Stomach (tissue), 9 donors: ENCODE results near the gene ATP12A. TPM values are rescaled to one million over a fixed set of nuclear protein-coding genes. Genes with fewer than 3 reads are reported as not detected.
A peak's percentile ranks its signal among the peaks of the same experiment; 100 is the strongest.

Source experiments
- DNase-seq, 2 donors: peaks; one replicate each; pipeline versions ENCODE4 v3.0.0 to v3.0.0-alpha.2; 2013 to 2019
- H3K27ac ChIP-seq, 5 donors: fragments of 200-600 bp in 4 of 5; sonication (generic) in 4 of 5; one replicate each; pipeline ENCODE4 v1.5.1; 2013 to 2019; ENCODE audit warnings: mild to moderate bottlenecking in 1 of 5, moderate library complexity in 1 of 5
- H3K27me3 ChIP-seq, 3 donors: fragments of 200-600 bp; sonication (generic); one replicate each; pipeline ENCODE4 v1.5.1; 2017 to 2019; ENCODE audit warnings: mixed run types in 1 of 3
- H3K36me3 ChIP-seq, 4 donors: fragments of 200-600 bp; sonication (generic); 1 replicate in 3 of 4; 2 replicates in 1 of 4; pipeline ENCODE4 v1.5.1; 2016 to 2019
- H3K4me1 ChIP-seq, 4 donors: fragments of 200-600 bp; sonication (generic); one replicate each; pipeline ENCODE4 v1.5.1; 2016 to 2019
- H3K4me3 ChIP-seq, 4 donors: fragments of 200-600 bp; sonication (generic) in 3 of 4; one replicate each; pipeline ENCODE4 v1.5.1; 2016 to 2019; ENCODE audit warnings: mild to moderate bottlenecking in 1 of 4
- H3K9me3 ChIP-seq, 4 donors: fragments of 200-600 bp; sonication (generic); one replicate each; pipeline ENCODE4 v1.5.1; 2016 to 2019
- EP300 ChIP-seq: sonication (generic); formaldehyde crosslinking; IDR thresholded peaks from one replicate; pipeline ENCODE4 v1.6.1; 2017; ENCODE audit warnings: antibody characterized with exemption
- POLR2A ChIP-seq, 4 donors: fragments of 450-650 bp; IDR thresholded peaks; one replicate each; pipeline ENCODE4 v1.6.1; 2016; ENCODE audit warnings: antibody characterized with exemption in 4 of 4, control low read depth in 2 of 4, mild to moderate bottlenecking in 1 of 4, moderate library complexity in 1 of 4
- POLR2AphosphoS5 ChIP-seq, 3 donors: sonication (generic); formaldehyde crosslinking; IDR thresholded peaks; one replicate each; pipeline ENCODE4 v1.6.1; 2016; ENCODE audit warnings: antibody characterized with exemption in 3 of 3
- WGBS, 5 donors: extraction: QIAGEN DNeasy Blood & Tissue Kit in 3 of 5; methylation state at CpG; one replicate each; pipeline versions ENCODE4 v1.1.5 to v1.1.7; 2013 to 2018; 5-methylcytosine and 5-hydroxymethylcytosine counted together
- intact Hi-C: fragments of 100-400 bp; cut with DNase I; formaldehyde crosslinking; loops from one replicate; pipeline ENCODE4 v1.15.1; 2023; ENCODE audit warnings: low total_unique reads
- polyA plus RNA-seq, 3 donors: library from polyadenylated mRNA; stranded (reverse); fragments of 200-250 nt; gene quantifications; one replicate each; pipeline ENCODE4 v1.2.3, GENCODE V29; 2013
- total RNA-seq, 5 donors: library from RNA; depleted of rRNA; stranded (reverse); fragments of >200 nt; gene quantifications; one replicate each; pipeline versions ENCODE4 v1.1.0 to v1.2.3, GENCODE V29; 2014 to 2016
- TF ChIP-seq, protein P1 (sequence below), 7 experiments: fragments of 450-650 bp in 4 of 7; fragments of 200-600 bp in 3 of 7; sonication (generic) in 3 of 7; IDR thresholded peaks; one replicate each; pipeline ENCODE4 v1.5.1; 2016 to 2019; ENCODE audit warnings: antibody characterized with exemption in 7 of 7, control low read depth in 2 of 7, mild to moderate bottlenecking in 1 of 7
- donor health status: healthy with polysubstance abuse.
- donor health status: Bipolar disorder and iron deficiency.
- donor health status: healthy.

ATP12A gene
- total and polyA plus RNA-seq, 8 donors = 0.08 TPM; not detected in 7

- Histone ChIP-seq H3K4me1 (peaks cover 0 to 15% (median 2%) of the 10 kb centered on the region in 4 donors), H3K9me3 (no peaks in the 10 kb centered on the region), H3K27me3 (peaks cover 0 to 40% (median 0%) of the 10 kb centered on the region in 3 donors), H3K36me3 (no peaks in the 10 kb centered on the region), H3K4me3 (no peak overlapping the region), H3K27ac (no peak overlapping the region)
- no peak for TF ChIP-seq POLR2A (IDR thresholded peaks at IDR 0.05)
- TF ChIP-seq, protein P1, sequence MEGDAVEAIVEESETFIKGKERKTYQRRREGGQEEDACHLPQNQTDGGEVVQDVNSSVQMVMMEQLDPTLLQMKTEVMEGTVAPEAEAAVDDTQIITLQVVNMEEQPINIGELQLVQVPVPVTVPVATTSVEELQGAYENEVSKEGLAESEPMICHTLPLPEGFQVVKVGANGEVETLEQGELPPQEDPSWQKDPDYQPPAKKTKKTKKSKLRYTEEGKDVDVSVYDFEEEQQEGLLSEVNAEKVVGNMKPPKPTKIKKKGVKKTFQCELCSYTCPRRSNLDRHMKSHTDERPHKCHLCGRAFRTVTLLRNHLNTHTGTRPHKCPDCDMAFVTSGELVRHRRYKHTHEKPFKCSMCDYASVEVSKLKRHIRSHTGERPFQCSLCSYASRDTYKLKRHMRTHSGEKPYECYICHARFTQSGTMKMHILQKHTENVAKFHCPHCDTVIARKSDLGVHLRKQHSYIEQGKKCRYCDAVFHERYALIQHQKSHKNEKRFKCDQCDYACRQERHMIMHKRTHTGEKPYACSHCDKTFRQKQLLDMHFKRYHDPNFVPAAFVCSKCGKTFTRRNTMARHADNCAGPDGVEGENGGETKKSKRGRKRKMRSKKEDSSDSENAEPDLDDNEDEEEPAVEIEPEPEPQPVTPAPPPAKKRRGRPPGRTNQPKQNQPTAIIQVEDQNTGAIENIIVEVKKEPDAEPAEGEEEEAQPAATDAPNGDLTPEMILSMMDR (IDR thresholded peaks at IDR 0.05) = no peak
- TF ChIP-seq EP300 = no peak
- no peak for TF ChIP-seq POLR2AphosphoS5 (IDR thresholded peaks at IDR 0.05)
- 76 to 89% (median 87%) methylated on average over 11 of the region's 11 CpGs for WGBS, 5 donors
- no peak for DNase-seq
- intact Hi-C loops = no loop called here
Observed at GRCh38 chr13:24688950-24689349, 8.7 kb downstream of the ATP12A start.

- intact Hi-C loops = no loop called here
- Histone ChIP-seq H3K4me1 (peaks cover 0 to 5% (median 0%) of the 10 kb centered on the region in 4 donors), H3K27ac (no peak overlapping the region), H3K4me3 (no peak overlapping the region), H3K27me3 (peaks cover 0 to 33% (median 0%) of the 10 kb centered on the region in 3 donors), H3K36me3 (no peaks in the 10 kb centered on the region), H3K9me3 (no peaks in the 10 kb centered on the region)
- TF ChIP-seq EP300 (no peak), POLR2A (IDR thresholded peaks at IDR 0.05) (no peak), POLR2AphosphoS5 (IDR thresholded peaks at IDR 0.05) (no peak)
- TF ChIP-seq, protein P1 (IDR thresholded peaks at IDR 0.05) = no peak
- WGBS, 5 donors = 57 to 80% (median 74%) methylated on average over 5 of the region's 5 CpGs
- no peak for DNase-seq
Observed at GRCh38 chr13:24691381-24691780, 11.2 kb downstream of the ATP12A start.

DNA sequence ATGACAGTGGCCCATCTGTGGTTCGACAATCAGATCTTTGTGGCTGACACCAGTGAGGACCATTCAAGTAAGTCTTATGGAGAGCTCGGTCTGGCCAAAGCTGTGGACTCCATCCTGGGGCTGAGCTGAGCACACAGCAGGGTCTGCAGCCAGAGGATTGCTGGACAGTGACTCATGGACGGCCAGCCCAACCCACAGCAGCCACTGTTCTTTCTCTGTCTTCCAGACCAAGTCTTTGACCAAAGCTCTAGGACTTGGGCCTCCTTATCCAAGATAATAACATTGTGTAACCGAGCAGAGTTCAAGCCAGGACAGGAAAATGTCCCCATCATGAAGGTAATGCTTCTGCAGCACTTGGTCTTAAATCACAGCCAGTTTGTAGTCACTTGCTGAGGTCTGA, 12.4 kb downstream of the ATP12A start:
- Histone ChIP-seq H3K4me3 (no peak overlapping the region), H3K9me3 (no peaks in the 10 kb centered on the region), H3K27ac (no peak overlapping the region), H3K4me1 (peaks cover 0 to 5% (median 0%) of the 10 kb centered on the region in 4 donors), H3K27me3 (peaks cover 0 to 25% (median 0%) of the 10 kb centered on the region in 3 donors), H3K36me3 (no peaks in the 10 kb centered on the region)
- intact Hi-C loops = no loop called here
- no peak for DNase-seq
- no peak for TF ChIP-seq POLR2A (IDR thresholded peaks at IDR 0.05)
- TF ChIP-seq, protein P1 (IDR thresholded peaks at IDR 0.05) = no peak
- no peak for TF ChIP-seq POLR2AphosphoS5 (IDR thresholded peaks at IDR 0.05)
- TF ChIP-seq EP300 = no peak
- WGBS, 5 donors = 42 to 55% (median 46%) methylated on average over 4 of the region's 4 CpGs

DNA sequence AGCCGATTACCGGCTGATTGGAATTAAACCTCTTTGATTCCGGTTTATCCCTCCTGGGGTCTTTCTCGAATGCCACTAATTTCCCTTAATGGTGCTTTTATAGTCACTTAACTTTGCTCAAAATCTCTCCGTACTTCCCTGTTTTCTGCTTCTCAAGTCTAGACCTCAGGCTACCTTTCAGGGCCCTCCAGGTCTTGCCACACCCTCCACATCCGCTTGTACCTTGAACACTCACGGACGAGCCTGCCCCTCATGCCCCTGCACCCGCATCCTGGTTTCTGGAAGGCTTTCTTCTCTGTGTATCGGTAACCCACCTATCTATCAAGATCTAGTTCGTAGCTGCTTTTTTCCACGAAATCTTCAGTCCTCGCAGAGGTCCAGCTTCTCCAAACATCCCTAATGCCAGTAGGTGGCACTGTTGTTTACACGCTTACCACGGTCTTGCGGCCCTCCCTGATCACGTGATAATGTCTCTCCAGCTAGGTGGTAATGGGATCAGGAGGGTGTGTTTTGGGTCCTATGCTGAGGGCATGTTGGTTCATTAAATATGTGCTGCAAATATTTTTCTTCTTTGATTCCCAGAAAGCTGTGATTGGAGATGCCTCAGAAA, 13.8 kb downstream of the ATP12A start:
- Histone ChIP-seq H3K4me3 (no peak overlapping the region), H3K9me3 (no peaks in the 10 kb centered on the region), H3K27me3 (peaks cover 0 to 21% (median 0%) of the 10 kb centered on the region in 3 donors), H3K27ac (no peak overlapping the region), H3K36me3 (no peaks in the 10 kb centered on the region), H3K4me1 (peaks cover 0 to 5% (median 0%) of the 10 kb centered on the region in 4 donors)
- 22 to 31% (median 25%) methylated on average over 17 of the region's 17 CpGs for WGBS, 5 donors
- peak; percentile 46 to 81 for DNase-seq
- intact Hi-C loops = no loop called here
- TF ChIP-seq POLR2AphosphoS5 (IDR thresholded peaks at IDR 0.05) = peak in 1 of 3 donors; percentile 26
- TF ChIP-seq POLR2A (IDR thresholded peaks at IDR 0.05) = no peak
- TF ChIP-seq, protein P1 (IDR thresholded peaks at IDR 0.05) = peak in 5 of 7 experiments; percentile 29 to 77 (median 51)
- no peak for TF ChIP-seq EP300
